ENCODE data around the gene RPLP1. TPM values are rescaled to one million over a fixed set of nuclear protein-coding genes. Genes with fewer than 3 reads are reported as not detected.

Gene RPLP1
- total and polyA plus RNA-seq, 12 donors, result 232 to 1,990 (median 971) TPM

- no peak for TF ChIP-seq CTCF (IDR thresholded peaks at IDR 0.05)
- TF ChIP-seq POLR2A (IDR thresholded peaks at IDR 0.05), result no peak
- intact Hi-C loops (cut with DNase I), result no loop called here
Measured at GRCh38 chr15:69424001-69424400, 28.6 kb upstream of the RPLP1 start.

GRCh38 chr15:69424748-69425413, 27.7 kb upstream of the RPLP1 start:
- no peak for DNase-seq
- WGBS, 4 donors, result 97 to 100% (median 99%) methylated on average over 1 of the region's 1 CpG
- intact Hi-C loops (cut with DNase I), result no loop called here

More at GRCh38 chr15:69424001-69424400, 28.6 kb upstream of the RPLP1 start:
- DNase-seq, result no peak
- 69 to 73% (median 70%) methylated on average over 2 of the region's 2 CpGs for WGBS, 4 donors
- Histone ChIP-seq H3K9me3 (replicated peaks in 1 of 3) (no peaks in the 10 kb centered on the region), H3K36me3 (replicated peaks in 1 of 2) (no peaks in the 10 kb centered on the region), H3K4me1 (replicated peaks in 1 of 2) (no peaks in the 10 kb centered on the region), H3K27me3 (no peaks in the 10 kb centered on the region), H3K27ac (no peak overlapping the region), H3K4me3 (no peak overlapping the region)

GRCh38 chr15:69433831-69434230, 18.8 kb upstream of the RPLP1 start:
- 90 to 100% (median 95%) methylated on average over 1 of the region's 1 CpG for WGBS, 4 donors

More at GRCh38 chr15:69424748-69425413, 27.7 kb upstream of the RPLP1 start:
- H3K9me3 ChIP-seq (replicated peaks in 1 of 3), result no peaks in the 10 kb centered on the region
- no peak overlapping the region for H3K4me3 ChIP-seq
- no peak for TF ChIP-seq CTCF (IDR thresholded peaks at IDR 0.05)
- no peak for TF ChIP-seq POLR2A (IDR thresholded peaks at IDR 0.05)
- no peaks in the 10 kb centered on the region for H3K36me3 ChIP-seq (replicated peaks in 1 of 2)
- H3K27me3 ChIP-seq, result no peaks in the 10 kb centered on the region
- H3K27ac ChIP-seq, result no peak overlapping the region
- H3K4me1 ChIP-seq (replicated peaks in 1 of 2), result no peaks in the 10 kb centered on the region

GRCh38 chr15:69434238-69434637, 18.4 kb upstream of the RPLP1 start:
- no peaks in the 10 kb centered on the region for H3K36me3 ChIP-seq (replicated peaks in 1 of 2)
- TF ChIP-seq CTCF (IDR thresholded peaks at IDR 0.05) (no peak), POLR2A (IDR thresholded peaks at IDR 0.05) (no peak)
- H3K9me3 ChIP-seq (replicated peaks in 1 of 3), result no peaks in the 10 kb centered on the region
- DNase-seq, result no peak
- no peak overlapping the region for H3K4me3 ChIP-seq
- intact Hi-C loops (cut with DNase I), result no loop called here
- no peaks in the 10 kb centered on the region for H3K27me3 ChIP-seq
- H3K27ac ChIP-seq, result no peak overlapping the region
- WGBS, 4 donors, result 73 to 91% (median 83%) methylated on average over 5 of the region's 5 CpGs
- no peaks in the 10 kb centered on the region for H3K4me1 ChIP-seq (replicated peaks in 1 of 2)

More at GRCh38 chr15:69433831-69434230, 18.8 kb upstream of the RPLP1 start:
- no peak overlapping the region for H3K4me3 ChIP-seq
- H3K4me1 ChIP-seq (replicated peaks in 1 of 2), result no peaks in the 10 kb centered on the region
- H3K27ac ChIP-seq, result no peak overlapping the region
- TF ChIP-seq POLR2A (IDR thresholded peaks at IDR 0.05) (no peak), CTCF (IDR thresholded peaks at IDR 0.05) (no peak)
- H3K27me3 ChIP-seq, result no peaks in the 10 kb centered on the region
- H3K9me3 ChIP-seq (replicated peaks in 1 of 3), result no peaks in the 10 kb centered on the region
- intact Hi-C loops (cut with DNase I), result no loop called here
- no peaks in the 10 kb centered on the region for H3K36me3 ChIP-seq (replicated peaks in 1 of 2)
- DNase-seq, result no peak
